ENCODE data around the gene TAS2R4. TPM values are rescaled to one million over a fixed set of nuclear protein-coding genes. Genes with fewer than 3 reads are reported as not detected.

TAS2R4 gene
- total and polyA plus RNA-seq, 2 donors (not counting 3 experiments of a cell fraction or from before 2014, with no cell fraction given), result 0.30 to 1.4 TPM

DNA sequence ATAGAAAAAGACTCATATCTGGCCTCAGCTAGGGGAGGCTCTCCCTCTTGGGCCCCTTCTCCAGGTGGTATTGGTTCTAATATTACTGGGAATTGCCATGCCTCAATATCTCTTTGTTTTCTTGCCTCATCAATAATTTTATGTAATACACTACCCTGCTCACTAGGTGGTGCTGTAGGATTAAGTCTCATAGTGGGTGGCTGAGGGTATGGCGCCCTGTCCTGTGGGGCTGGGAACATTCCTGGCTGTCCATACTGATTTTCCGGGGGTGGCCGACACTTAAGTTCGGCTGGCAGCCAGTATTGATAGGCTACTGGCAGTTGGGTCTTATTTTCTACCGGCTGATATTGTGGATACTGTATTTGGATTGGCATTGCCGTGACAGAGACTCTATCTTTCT, 21.5 kb upstream of the TAS2R4 start:
- DNase-seq (ENCODE audit: low read depth, low spot score), result peak; percentile 11
- H3K36me3 ChIP-seq (ENCODE audit: control insufficient read depth in 2 of 2, extremely low read depth in 1 of 2, insufficient read depth in 2 of 2, low read length in 2 of 2), result peaks cover 14 to 23% of the 10 kb centered on the region in 2 experiments
- ChIA-PET CTCF (interaction anchor here (2.0 kb wide), 1 partner anchor 29 kb away, joined by 16 read pairs; no protein-coding TSS in a partner anchor), POLR2A (no interaction called here)
- BruUV-seq (replicated peaks), result no TSS peak
- H3K4me3 ChIP-seq (replicated peaks in 1 of 3; ENCODE audit: insufficient read depth in 1 of 3, low read depth in 1 of 3, low read length in 3 of 3), result no peak overlapping the region
- no peak overlapping the region for H3K9ac ChIP-seq (replicated peaks; ENCODE audit: extremely low read depth, insufficient read depth, low read length)
- no peak for FAIRE-seq
- no peaks in the 10 kb centered on the region for H3K27me3 ChIP-seq (ENCODE audit: control insufficient read depth in 2 of 2, insufficient read depth in 2 of 2, low read length in 2 of 2)
- H2AFZ ChIP-seq (ENCODE audit: low read depth, low read length), result no peak overlapping the region
- TF ChIP-seq GATA2 (IDR thresholded peaks at IDR 0.05; ENCODE audit: insufficient read depth, insufficient read length, low read depth, low read length) (no peak), POLR2AphosphoS5 (IDR thresholded peaks at IDR 0.05; ENCODE audit: insufficient read depth, low read depth, low read length) (no peak), MYC (IDR thresholded peaks at IDR 0.05; ENCODE audit: low read depth, low read length) (no peak), EZH2 (IDR thresholded peaks at IDR 0.05; ENCODE audit: borderline replicate concordance, low read depth, low read length, severe bottlenecking) (no peak), JUN (IDR thresholded peaks at IDR 0.05; ENCODE audit: borderline replicate concordance, insufficient read depth, insufficient read length, low read depth) (no peak), POLR2A (IDR thresholded peaks at IDR 0.05; ENCODE audit: low read depth, low read length) (no peak), CTCF (IDR thresholded peaks at IDR 0.05; ENCODE audit: extremely low read depth in 1 of 2, insufficient read depth in 1 of 2, low read depth in 1 of 2, low read length in 2 of 2) (peak; percentile 20 to 22)
- H4K20me1 ChIP-seq (replicated peaks; ENCODE audit: control insufficient read depth, extremely low read depth, insufficient read depth, low read length), result no peaks in the 10 kb centered on the region
- no peaks in the 10 kb centered on the region for H3K79me2 ChIP-seq (ENCODE audit: control insufficient read depth, insufficient read depth, low read length)
- no peaks in the 10 kb centered on the region for H3K4me1 ChIP-seq (ENCODE audit: control insufficient read depth, extremely low read depth, insufficient read depth, low read length)
- no peaks in the 10 kb centered on the region for H3K9me1 ChIP-seq (replicated peaks; ENCODE audit: control insufficient read depth, extremely low read depth, insufficient read depth, low read length)
- intact Hi-C loops (cut with micrococcal nuclease) (loop anchor here (1.0 to 10.0 kb wide), 2 partner anchors 31 to 570 kb away; no protein-coding TSS in a partner anchor), dilution Hi-C loops (cut with MboI; ENCODE audit: extremely low pct_ligation_motif_present, low sequenced_read_pairs) (no loop called here)
- no peak overlapping the region for H3K27ac ChIP-seq (ENCODE audit: insufficient read depth, low read depth, low read length)
- no peak overlapping the region for H3K4me2 ChIP-seq (ENCODE audit: insufficient read depth, low read length)
- H3K9me3 ChIP-seq (replicated peaks; ENCODE audit: control insufficient read depth, insufficient read depth, low read length), result peaks cover 3% of the 10 kb centered on the region

All from endothelial cell of umbilical vein (primary cell).